Measurements from ENCODE around the gene ZFYVE21.

The ZFYVE21 gene

GRCh38 chr14:103726474-103726873, 10.9 kb downstream of the ZFYVE21 start:
- DNase-seq: no peak

DNA sequence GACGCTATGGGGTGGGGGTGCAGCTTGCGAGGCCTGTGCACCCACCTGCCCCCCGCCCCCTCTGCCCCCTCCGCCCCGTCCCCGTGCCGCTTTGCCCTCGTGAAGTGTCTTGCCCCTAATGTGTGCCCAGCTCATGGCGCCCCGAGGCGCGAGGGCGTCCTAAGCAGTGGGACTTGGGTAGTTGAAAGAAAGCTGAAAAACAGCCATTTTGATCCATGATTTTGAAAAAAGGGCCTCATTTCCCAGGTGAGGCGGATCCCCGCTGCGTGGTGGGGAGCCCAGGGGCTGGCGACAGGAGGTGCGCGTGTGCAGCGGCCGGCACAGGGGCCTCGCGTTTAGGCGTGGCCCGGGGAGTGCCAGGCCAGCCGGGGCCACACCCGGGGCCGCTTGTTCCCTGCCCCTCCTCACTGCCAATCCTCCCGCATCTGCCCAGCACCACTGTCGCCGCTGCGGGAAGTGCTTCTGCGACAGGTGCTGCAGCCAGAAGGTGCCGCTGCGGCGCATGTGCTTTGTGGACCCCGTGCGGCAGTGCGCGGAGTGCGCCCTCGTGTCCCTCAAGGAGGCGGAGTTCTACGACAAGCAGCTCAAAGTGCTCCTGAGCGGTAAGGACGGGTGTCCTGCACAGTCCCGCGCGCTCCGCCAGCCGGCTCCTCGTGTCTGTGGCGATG, 11.8 kb downstream of the ZFYVE21 start:
- DNase-seq: no peak

- DNase-seq: no peak
These were observed 12.5 kb downstream of the ZFYVE21 start for GRCh38 chr14:103728141-103728540.

DNA sequence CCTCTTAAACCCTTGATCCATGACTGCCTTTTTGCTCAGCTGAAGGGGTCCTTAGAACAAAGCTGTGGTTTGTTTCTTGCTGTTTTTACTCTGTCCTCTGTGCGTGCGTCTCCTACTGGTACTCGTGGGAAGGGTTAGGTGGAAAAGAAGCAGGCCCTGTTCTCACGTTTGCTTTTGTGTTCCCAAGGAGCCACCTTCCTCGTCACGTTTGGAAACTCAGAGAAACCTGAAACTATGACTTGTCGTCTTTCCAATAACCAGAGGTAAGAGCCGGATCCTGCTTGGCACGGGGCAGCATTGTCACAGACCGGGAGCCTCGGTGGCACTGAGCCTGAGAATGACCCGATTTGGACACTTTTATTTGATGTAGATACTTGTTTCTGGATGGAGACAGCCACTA, 13.1 kb downstream of the ZFYVE21 start:
- no peak for DNase-seq

- no peak for DNase-seq
These were observed 14.2 kb downstream of the ZFYVE21 start for GRCh38 chr14:103729496-103730448.

DNA sequence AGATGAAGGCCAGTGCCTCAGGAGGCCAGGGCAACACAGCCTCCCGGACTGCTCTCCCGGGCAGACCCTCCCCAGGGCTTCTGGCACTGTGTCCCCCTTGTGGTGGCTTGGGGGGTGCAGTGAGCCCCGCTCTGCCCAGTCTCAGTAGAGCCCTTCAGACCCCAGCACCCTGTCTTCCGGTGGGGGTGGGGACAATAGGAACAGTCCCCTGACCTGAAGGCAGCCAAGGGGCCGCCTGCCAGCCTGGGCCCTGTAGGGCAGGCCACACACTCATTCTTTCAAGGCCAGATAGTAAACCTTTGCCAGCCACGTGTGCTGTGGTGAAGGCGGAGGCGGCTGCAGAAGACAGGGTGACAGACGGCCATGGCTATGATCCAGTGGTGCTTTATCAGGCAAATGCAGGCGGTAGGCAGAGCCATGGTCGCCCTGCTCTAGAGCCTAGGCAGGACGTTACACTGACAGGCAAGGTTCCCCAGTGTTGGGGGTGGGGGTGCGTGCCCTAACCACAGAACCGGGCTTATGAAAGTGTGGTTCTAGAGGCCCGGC, 15.0 kb downstream of the ZFYVE21 start:
- no peak for DNase-seq

DNA sequence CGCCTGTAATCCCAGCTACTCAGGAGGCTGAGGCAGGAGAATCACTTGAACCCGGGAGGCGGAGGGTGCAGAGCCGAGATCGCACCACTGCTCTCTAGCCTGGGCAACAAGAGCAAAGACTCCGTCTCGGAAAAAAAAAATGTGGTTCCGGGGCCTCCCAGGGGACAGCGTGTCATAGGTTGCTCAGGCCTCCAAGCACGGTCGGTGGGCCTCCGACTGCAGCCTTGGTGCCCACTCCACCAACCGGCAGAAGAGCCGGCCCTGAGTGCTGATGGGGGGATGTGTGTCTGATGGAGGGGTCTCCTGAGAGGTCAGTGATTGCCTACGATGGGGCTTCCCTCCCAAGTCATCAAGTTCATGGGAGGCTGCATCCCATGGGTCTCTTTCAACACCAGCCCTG, 15.9 kb downstream of the ZFYVE21 start:
- DNase-seq: no peak

- DNase-seq: no peak
These were observed 16.6 kb downstream of the ZFYVE21 start for GRCh38 chr14:103731916-103732867.

DNA sequence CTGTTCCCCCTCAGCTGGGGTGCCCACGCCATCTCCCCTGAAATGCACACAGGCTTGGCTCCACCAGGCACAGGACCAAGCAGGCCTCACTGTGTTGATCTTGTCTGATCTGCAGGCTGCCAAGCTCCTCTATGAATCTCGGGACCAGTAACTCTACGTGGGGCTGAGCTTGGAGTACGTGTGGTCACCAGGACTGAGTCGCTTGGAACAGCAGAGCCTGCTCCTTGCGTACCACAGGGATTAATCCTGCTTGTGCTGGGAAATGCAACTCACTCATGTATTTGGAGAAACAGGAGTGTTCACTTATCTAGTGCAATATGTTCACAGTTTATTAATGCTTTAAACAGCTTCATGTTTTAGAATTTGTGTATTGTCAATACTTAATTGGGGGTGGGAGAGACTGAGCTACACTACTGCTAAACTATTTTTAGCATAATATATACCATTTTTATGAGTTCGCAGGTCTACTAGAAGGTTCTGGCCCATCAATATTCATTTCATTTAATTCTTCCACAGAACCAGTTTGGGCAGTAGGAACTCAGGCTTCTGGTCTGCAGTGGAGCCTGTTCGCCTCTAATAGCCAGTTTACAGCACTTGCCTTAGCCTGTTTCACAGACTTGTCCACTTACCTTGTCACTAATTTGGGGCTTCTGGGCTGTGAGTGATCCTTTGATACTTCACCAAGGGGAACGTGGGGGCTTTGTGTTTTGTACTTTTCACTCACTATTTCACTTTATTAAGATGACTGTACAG, 17.4 kb downstream of the ZFYVE21 start:
- no peak for DNase-seq

- DNase-seq: no peak
These were observed 18.0 kb downstream of the ZFYVE21 start for GRCh38 chr14:103733651-103734050.

- no peak for DNase-seq
These were observed 18.7 kb downstream of the ZFYVE21 start for GRCh38 chr14:103734081-103734888.

DNA sequence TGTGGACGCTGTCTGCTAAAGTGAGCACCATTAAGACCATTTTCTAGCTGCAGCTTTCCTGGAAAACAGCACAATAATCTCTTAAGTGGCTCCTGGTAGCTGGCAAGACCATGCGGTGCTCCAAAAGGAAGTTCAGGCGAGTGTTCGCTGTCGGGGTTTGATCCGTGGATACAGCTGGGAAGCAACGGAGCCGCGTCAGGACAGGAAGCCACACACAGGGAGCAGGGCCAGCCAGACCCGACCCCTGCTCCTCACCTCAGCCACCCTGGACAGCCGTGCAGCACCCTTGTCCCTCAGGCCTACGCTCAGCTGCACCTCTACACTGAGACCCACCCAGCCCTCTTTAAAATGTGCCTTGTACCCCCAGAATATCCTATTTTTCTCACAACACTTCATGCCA, 19.4 kb downstream of the ZFYVE21 start:
- DNase-seq: no peak

- no peak for DNase-seq
These were observed 19.8 kb downstream of the ZFYVE21 start for GRCh38 chr14:103735439-103735814.

DNA sequence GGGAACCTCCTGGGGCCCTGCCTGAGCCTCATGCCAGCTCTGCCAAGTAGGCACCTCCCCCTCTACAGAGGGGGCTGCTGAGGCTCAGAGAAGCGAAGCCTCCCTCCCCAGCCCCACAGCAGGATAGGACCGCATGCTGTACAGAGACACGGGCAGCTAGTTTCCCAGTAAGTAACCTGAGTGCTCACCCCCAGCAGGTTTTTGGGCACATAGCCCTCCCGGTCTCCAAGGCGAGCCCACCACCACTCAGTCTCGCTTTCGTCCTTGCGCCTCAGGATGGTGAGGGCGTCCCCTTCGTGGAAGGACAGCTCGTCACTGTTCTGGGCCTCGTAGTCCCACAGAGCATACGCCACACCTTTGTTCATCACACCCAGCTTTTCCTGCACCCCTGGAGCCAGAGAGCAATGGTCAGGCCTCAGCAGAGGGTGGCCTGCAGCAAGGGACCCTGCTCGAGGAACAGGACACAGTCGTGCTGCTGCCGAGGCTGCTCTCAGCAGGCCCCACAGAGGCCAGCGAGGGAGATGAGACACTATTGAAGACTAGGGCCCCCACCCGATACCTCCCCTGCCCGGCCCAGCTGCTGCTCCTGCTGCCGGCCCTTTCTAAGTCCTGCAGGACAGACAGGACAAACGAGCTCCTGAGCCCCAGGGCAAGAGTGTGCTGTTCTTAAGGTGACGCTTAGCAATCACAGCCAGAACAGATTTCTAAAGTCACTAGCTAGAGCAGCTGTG, 20.4 kb downstream of the ZFYVE21 start:
- no peak for DNase-seq

- DNase-seq: no peak
These were observed 21.2 kb downstream of the ZFYVE21 start for GRCh38 chr14:103736546-103737431.

DNA sequence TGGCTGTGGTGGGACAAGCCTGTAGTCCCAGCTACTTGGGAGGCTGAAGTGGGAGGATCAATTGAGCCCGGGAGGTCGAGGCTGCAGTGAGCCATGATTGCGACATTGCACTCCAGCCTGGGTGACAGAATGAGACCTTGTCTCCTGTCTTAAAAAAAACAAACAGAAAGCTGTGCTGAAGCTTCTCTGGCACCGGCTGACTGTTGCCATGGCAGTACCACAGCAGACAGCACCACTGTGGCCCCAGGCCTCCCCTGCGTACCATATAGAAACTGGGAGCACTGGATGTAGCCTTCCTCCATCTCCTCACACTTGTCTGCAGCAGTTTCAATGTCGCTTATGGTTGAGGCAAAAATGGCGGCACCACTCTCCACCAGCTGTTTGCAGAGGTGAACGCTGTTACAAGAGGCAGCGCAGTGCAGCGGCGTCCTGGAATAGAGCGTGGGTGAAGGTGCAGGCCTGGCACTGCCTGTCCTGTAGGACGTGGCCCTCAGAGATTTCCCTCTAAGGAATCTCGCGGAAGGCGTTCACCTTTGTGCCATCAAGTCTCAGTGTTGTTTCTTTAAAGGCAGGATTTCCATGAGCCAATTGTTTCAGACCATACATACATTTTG, 21.9 kb downstream of the ZFYVE21 start:
- no peak for DNase-seq

DNA sequence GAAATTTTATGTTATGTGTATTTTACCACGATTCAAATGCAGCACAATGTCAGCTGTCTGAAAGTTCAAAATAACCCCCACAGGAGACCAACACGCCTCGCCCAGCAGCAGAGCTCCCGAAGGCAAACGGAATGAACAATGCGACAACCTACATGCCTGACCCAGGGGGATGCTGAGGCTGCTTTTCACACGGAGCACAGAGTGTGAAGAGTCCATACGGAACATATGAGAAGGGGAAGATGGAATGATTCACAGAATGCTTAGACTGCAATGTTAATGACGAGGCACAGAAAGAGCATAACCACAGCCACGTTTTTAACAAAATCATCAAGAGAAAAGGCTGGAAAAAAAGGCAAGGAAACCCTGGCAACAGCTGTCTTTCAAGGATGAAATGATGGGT, 22.6 kb downstream of the ZFYVE21 start:
- DNase-seq: no peak

DNA sequence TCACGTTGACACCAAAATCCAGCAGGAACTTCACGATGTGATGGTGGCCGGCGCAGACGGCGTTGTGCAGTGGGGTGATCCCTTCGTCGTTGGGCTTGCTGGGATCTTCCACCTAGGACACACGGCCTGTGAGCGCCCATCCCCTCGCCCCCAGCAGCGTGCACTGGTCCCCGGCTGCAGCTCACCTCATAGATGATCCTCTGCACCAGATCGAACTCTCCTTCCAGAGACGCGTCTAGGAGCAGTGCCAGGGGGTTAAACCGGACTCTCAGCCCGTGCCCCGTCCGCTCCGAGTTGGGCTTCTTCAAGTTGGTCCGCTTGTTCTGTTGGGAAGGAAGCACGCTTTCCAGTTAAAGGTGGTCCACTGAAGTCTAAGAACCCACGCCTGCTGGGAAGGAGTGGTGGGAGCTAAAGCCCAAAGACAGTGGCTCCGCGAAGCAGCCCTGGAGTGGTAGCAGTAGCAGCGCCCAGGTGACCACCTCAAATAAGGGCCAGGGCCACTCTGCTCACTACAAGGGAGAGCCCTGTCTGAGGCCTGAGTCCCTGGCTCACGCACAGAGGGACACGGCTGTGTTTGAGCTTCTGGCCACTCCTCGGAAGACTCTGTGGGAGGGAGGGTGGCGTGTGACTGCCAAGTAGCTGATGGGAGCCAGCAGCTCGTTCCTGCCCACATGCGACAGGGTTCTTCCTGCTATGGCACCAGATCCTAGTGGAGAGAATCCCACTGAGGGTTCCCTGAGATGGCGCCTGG, 23.3 kb downstream of the ZFYVE21 start:
- DNase-seq: no peak

Measured in NCI-H2171 (cell line).